Measurements from ENCODE around the gene GALNT13. TPM values are rescaled to one million over a fixed set of nuclear protein-coding genes. Genes with fewer than 3 reads are reported as not detected.
A peak's percentile ranks its signal among the peaks of the same experiment; 100 is the strongest.

The GALNT13 gene
- polyA plus RNA-seq, 1 donor: 2.8 TPM

DNA sequence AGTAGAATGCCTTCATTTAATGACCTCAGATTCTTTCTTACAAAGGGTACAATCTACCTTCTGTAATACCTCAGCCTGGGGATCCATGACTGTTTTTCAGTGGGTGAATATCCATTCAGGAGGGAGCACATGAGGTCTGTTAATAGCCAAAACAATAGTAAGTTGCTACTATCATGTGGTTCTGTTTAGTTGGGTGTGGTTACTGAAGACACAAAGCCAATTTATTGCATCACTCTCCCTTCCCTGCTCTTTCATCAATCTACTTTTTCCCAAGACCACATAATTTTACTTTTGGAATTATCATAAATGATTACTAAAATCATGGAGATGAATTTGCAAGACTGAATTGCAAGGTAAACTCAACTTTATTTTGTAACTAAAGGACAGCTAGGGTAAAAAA is 254.2 kb downstream of the GALNT13 start:
- no peak for DNase-seq

DNA sequence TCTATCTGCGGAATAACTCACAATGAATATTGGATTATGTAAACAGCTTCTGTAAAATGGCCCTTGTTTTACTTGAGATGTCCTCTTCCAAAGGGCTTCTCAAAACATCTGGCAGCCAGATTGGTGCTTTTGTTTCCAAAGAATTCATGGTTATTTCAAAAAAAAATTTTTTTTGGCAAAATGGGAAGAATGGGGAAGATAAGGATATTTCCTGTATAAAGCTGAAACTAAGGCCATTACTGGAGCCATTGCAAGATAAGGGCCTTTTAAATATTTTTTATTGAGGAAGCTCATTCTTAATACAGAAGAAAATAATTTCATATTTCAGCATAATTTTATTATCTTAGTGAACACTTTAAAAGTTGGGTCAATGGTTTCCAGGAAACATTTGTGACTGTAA is 259.1 kb downstream of the GALNT13 start:
- no peak for DNase-seq

DNA sequence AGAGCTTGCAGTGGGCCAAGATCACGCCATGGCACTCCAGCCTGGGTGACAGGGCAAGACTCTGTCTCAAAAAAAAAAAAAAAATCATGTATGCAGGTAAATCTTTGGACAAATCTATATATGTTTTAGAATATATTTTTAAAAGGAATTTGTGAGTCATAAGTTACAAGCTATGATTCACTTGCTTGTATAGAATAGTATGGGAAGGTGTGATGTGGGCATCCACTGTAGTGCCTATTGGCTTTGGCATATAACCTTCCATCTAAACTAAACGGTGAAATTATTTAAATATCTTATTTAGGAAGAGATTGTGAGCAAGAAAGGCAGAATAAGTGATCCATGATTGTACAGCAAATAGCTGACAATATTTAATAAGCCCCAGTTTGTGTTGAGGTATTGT is 261.1 kb downstream of the GALNT13 start:
- DNase-seq: no peak

DNA sequence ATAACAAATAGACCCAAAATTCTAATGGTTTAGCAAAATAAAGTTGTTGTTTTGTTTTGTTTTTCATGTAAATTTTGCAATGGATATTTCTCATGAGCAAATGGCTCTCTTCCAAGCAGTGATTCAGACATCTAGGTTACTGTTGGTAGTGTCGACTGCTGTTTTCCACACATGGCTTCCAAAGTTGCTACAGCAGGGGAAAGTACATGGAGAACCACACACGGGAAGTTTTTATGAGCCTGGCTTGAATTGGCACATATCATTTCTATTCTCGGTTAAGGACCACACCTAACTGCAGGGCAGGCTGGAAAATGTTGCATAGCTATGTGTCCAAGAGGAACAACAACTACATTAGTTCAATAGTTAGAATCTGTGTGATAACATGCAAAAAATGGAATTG is 262.1 kb downstream of the GALNT13 start:
- DNase-seq: no peak

DNA sequence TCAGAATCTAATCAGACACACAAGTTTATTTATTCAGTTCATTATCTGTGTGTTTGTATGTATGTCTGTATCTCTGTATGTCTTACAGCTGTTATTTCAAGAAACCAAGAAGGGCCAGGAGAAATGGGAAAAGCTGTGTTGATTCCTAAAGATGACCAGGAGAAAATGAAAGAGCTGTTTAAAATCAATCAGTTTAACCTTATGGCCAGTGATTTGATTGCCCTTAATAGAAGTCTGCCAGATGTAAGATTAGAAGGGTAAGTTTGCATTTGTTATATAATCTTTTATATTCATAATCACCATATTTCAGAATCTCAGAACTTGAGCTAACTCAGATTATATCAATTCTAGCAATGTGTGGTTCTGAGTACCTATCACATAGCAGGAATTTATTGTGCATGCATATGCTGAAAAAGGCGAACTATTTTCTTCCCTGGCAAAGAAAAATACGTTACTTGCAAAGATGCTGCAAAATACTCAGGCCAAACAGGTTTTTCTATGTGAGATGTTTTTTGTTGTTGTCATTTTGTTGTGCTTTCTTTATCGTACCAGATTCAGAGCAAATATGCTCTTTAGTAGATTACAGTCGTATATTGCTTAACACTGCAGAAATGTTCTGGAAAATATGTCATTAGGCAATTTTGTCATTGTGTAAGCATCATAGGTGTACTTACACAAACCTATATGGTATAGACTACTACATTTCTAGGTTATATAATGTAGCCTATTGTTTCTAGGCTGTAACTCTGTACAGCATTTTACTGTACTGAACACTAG is 268.7 kb downstream of the GALNT13 start:
- DNase-seq: no peak

DNA sequence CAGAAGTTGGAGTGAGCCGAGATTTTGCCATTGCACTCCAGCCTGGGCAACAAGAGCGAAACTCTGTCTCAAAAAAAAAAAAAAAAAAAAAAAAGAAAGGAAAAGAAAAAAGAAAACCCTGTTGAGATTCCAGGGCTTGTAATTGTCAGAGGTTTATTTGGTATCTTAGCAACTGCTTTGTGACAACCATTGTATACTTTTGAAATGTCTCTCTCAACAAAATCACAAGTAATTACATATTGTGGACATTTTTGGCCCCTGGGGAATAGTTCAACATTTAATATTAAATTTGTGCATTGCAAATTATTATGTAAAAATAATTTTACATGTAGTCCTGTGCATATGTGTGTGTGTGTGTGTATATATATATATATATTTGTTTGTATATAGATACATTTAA is 270.8 kb downstream of the GALNT13 start:
- no peak for DNase-seq

DNA sequence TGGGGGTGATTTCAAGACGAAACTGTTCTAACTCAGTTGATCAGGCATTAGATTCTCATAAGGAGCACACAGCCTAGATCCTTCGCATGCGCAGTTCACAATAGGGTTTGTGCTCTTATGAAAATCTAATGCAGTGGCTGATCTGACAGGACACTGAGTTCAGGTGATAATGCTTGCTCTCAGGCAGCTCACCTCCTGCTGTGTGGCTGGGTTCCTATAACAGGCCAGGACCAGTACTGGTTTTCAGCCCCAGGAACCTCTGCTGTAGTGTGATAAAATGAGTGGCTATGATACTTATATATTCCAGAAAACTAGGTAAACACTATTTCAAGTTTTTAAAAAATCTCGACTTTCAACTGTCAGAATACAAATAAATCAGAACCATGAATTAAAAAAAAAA is 271.4 kb downstream of the GALNT13 start:
- no peak for DNase-seq

DNA sequence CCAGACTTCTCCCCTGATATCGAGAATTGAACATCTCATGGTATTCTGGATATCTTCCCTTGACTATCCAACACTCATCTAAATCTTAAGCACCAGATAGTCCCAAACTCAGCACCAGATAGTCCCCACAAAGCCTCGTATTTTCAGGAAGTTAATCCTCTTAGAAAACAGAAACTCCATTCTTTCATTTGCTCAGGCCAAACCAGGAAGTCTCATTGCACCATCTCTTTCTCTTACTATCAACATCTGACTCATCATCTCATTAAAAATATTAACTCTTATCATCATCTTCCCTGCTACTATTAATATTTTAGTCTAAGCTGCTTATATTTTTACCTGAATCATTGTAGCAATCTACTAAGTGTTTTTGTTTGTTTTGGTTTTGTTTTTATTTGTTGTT is 286.4 kb downstream of the GALNT13 start:
- DNase-seq: no peak

DNA sequence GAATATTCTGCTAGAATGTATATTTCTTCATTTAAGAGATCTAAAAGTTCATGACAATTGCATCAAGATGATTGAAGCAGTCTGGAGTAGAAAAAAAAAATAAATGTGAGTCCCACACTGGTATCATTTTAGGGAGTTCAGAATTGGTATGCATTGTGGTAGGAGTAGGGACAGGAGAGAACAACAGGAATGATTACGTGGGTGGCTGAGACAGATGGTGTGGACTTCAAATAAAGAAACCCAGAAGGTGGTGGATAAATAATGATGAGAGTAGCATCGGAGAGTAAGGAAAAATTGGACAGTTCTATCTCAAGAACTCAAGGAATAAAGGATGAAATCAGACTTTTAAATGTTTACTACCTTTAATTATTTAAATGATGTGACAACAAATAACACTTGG is 289.6 kb downstream of the GALNT13 start:
- no peak for DNase-seq

DNA sequence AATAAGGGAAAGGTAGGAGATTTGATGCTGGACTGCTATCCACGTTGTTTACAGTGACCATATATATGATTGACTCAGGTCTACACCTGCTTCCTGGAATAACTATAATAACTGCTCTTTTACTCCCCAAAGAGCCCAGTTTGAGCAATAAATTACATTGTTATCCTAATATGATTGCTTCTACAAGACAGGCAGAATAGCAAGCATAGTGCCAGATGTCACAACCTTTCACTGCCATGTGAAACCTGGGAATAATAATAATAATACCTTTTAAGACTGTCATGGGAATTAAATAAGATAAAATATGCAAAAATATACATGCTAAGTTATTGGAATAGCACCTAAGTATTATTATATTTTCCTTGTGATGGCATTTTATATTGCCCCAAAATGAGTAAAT is 298.7 kb downstream of the GALNT13 start:
- DNase-seq: no peak

DNA sequence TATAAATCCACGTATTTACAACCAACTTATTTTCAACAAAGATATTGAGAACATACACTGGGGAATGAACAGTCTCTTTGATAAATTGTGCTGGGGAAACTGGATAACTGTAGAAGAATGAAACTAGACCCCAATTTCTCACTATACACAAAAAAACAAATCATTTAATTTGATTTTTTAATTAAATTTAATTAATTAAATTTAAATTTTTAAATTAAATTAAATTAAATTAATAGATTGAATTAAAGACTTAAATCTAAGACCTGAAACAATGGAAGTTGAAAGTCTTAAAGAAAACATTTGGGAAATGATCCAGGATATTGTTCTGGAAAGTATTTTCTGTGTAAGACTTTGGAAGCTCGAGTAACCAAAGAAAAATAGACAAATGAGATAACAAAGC is 301.4 kb downstream of the GALNT13 start:
- DNase-seq: no peak

DNA sequence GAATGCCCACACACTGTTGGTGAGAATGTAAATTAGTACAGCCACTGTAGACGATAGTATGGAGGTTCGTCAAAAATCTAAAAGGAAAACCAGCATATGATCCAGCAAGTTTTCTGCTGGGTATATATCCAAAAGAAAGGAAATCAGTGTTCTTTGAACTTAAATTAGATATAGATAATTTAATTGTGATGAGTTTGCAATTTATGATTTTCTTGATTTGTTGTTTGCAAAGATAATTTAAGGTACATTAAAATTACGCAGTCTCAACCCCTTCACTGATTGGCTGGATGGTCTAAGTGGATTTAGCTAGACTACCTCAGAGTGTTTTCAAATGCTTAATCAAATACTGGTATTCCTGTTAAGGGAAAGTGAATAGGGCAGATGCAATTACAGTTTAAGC is 302.2 kb downstream of the GALNT13 start:
- no peak for DNase-seq

DNA sequence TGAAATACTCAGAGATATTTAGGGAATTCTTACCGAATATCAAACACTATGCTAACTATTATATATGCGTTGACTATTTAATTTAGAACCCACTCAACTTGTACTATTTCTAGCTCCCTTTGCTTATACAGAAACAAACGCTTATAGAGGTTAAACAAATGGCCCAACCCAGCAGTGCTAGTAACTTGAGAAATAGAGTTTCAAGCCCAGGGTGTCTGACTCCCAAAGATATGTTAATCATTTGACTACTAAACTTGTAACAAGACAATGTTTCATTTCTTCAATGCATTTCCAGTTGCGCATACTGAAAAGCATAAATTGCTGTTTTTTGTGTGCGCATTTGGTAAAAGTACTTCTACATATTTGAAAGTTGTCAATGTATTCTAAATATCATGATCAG is 310.3 kb downstream of the GALNT13 start:
- DNase-seq: no peak

DNA sequence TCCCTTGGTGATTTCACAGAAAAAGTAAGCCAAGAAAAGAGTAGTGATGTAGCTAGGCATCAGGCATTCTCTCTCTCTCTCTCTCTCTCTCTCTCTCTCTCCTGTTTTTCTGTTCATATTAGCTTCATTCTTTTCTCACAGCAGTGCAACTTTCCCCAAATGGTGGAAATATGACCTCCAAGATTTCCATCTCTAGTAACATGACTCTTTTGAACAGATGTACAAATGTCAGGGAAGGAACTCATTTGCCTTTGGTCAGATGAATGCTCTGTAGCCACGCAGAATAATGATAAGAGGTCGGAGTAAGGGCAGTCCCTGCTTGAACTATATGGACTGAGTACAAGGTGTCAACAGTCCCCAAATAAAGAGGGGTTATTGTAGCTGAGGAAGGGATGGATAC is 316.2 kb downstream of the GALNT13 start:
- DNase-seq: no peak

DNA sequence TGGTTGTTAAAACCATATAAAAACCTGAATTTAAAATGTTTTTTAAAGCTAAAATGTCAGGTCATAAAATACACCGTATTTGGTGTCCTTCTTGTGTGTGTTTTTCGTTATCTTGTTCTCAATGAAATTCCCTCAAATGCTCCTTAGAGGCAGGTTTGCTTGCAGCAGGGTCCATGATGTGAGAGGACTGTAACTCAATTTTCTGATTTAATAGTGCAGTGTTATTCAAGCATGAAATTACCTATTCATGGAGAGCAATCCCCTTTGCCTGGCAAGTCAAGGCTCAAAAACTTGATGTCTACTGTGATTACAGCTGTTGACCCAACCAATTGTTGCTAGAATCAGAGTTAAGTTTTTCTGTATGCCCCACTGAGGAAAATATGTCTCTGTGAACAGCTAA is 318.2 kb downstream of the GALNT13 start:
- peak; percentile 5 for DNase-seq

DNA sequence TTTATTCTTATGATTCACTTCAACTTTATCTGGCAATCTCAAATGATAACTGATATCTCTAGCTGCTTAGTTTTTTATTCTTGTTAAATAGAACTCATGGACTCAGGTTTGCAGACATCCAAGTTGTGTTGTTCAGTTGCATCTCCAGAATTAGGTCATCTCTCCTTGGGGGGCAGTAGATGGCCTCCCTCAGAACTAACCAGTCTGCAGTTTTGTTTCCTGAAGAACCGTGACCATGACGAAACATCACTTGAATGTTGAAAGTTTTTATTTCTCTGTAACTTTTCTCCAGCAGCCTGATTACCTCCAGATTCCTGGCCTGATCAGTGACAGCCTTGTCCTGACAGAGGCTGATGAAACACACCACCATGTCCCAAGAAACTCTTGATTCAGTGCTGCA is 321.5 kb downstream of the GALNT13 start:
- no peak for DNase-seq

DNA sequence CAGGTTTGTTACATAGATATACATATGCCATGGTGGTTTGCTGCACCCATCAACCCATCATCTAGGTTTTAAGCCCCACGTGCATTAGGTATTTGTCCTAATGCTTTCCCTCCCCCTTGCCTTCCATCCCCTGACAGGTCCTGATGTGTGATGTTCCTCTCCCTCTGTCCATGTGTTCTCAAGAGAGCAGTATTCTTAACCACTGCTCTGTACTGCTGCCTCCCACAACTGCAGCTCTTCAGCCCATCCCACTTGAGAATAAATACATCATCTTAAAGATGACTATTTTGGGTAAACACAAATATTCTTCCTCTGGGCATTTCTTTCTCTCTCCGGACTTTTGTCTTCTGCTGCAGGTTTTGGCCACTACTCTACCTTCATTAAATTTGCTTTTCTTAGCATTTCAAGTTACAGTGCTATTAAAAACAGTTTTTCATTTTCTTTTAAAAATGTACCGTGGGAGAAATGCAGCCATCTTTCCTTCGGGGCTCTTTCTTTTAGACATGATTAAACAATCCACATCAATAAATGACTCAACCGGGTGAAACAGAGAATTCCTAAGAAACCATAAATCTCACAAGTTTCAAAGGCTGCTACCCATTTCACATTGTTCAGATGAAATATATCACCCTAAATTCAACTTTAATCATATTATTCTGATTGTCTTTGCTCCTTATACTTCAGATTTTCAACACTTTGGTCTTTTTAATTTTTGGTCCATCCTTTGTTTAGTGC is 323.4 kb downstream of the GALNT13 start:
- DNase-seq: no peak

DNA sequence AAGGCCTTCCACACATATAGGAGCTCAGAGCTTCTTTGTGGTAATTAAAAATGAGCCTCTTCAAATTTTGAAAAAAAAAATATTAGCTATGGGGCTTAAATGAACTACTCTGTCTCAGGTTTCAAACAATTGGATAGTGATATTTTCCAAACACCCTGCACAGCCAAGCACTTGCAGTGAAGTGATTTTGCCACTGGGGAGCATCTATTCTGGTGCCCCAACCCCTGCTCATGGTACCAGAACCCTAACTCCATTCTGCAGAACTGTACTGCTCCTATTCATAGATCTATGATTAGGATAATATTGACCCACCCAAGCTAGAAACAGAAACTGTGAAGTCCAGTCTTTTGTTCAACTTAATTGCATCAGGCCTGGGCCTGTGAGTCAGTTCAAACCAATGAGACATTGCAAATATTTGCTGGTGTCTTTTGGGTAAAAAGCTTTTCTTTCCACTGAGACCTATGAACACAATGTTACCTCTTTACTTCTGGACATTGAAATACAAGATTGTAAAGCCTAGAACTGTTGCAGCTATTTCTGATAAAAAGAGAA is 324.0 kb downstream of the GALNT13 start:
- DNase-seq: no peak

DNA sequence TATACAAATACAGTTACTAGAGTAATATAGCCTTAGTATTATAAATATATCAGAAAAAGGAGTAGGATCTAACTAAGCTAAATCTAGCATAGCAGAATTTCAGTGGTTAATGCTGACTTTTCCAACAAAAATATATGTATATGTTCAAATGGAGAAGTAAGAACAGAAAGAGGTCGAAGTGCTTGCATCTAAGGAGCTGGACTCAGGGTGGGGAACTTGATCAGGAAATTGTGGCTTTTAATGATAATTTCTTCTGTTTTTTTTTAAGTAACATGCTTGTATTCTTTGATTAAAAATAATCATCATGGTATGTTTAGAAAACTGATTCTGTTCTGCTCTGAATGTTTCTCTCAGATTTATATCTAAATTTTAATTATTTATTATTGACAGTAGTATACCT is 327.1 kb downstream of the GALNT13 start:
- no peak for DNase-seq

DNA sequence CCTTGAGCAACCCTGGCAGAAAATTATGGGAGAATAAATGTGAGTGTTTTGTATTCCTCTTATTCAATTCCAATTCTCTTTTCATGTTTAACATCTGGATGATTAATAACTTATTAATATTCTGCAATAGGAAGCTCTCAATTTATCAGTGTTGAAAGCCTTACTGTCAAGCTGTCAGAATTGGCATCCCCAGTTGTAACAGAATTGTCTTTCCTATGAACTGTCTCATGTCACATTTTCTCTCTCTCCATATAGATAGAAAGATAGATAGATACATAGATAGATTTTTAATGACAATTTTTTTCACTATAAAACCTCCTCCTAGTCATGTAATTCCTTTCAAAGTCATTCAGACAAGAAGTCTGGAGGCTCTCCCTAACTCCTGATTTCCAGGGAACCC is 331.5 kb downstream of the GALNT13 start:
- no peak for DNase-seq

DNA sequence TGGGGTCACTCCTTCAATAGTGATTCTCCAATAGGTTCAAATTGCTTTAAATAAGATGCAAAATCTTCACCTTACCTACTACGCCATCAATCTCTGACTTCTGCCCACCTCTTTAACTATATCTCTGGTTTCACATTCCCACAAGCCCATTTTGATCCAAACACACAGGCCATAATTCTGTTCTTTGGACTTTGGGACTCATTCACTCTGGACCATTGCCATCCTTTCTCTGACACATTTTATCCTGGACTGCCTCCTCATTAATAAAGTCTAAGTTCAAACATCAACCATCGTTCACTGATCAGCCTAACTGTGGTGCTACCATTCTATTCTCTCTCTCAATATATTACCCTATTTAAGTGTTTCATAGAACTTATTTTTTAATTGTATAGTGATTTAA is 332.2 kb downstream of the GALNT13 start:
- no peak for DNase-seq

DNA sequence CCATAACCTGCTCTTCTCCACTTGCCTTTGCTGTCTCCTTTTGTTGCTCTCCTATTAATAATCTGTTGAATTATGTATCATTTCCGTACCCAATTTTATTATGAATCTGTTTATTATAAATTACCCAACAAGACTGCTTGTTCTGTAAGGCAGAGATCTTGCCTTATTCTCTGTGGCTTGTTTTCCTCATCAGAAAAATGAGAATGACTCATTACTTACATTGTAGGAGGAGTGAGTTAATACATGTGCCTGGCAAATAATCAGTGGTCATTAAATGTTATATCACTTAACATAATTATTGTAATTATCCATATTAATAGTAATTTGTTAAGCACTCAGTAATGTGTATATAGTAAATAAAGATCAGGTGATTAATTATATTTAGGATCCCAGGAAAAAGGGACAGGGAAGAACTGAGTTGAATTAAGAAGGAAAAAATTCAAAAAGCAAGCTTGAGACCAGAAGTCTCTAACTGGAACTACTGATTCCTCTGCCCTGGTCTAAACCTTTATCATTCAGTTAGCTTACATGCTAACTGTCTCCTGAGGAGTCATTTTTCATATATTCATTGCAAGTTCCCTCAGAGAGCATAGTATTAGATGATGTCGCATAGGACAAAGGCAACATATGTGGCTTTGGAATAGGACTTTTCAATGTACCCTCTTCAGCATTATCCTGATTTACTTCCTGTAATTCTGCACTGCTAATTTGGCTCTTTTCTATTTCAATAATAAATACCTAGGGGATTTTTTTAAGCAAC is 335.7 kb downstream of the GALNT13 start:
- DNase-seq: no peak

DNA sequence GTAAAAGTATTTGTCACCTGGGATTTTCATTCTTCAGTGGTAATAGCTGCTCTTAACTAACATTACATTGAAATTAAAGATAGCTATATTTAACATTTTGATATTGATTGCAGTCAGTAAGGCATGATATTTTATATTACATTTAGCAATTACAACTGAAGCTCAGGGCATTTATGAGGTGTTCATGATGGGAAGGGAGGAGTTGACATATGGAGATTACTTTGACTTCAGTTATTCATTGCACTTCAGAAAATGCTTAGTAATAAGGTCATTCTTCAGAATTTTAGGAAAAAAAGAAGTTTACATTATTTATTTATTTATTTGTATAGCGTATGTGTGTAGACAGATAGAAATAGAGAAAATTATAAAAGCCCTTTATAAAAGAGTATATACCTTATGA is 352.0 kb downstream of the GALNT13 start:
- DNase-seq: no peak
